GM19193 (cell line): Measurements from ENCODE around the gene MAPK8IP1.

ENCODE experiments used
- POLR2A ChIP-seq: IDR thresholded peaks from 4 replicates; pipeline ENCODE4 v1.6.1; 2011; ENCODE audit not compliant: insufficient read depth, insufficient read length; ENCODE audit errors: extremely low read depth

Gene MAPK8IP1

GRCh38 chr11:45948356-45948755, 62.9 kb downstream of the MAPK8IP1 start:
- TF ChIP-seq POLR2A: no peak

GRCh38 chr11:45949992-45950407, 64.5 kb downstream of the MAPK8IP1 start:
- TF ChIP-seq POLR2A: no peak
